Fibroblast of pulmonary artery (primary cell): ENCODE data around the gene VSIG4.

Experiments
- DNase-seq: peaks from one replicate; pipeline ENCODE4 v3.0.0-alpha.2; 2010; ENCODE audit warnings: low read depth
- H3K4me3 ChIP-seq: replicated peaks from 2 replicates; pipeline ENCODE4 v1.5.1; 2011; ENCODE audit warnings: low read depth, mild to moderate bottlenecking, control low read depth, low read length, moderate library complexity
- CTCF ChIP-seq: IDR thresholded peaks from 2 replicates; pipeline ENCODE4 v1.5.1; 2011; ENCODE audit warnings: mild to moderate bottlenecking, control low read depth, low read length, inconsistent platforms; ENCODE audit errors: missing control alignments

Gene VSIG4

GRCh38 chrX:66024570-66024969 is 15.3 kb downstream of the VSIG4 start:
- no peak overlapping the region for H3K4me3 ChIP-seq
- DNase-seq = no peak
- no peak for TF ChIP-seq CTCF

GRCh38 chrX:66024092-66024467 is 15.8 kb downstream of the VSIG4 start:
- no peak for DNase-seq
- H3K4me3 ChIP-seq = no peak overlapping the region
- no peak for TF ChIP-seq CTCF

- DNase-seq = no peak
- no peak overlapping the region for H3K4me3 ChIP-seq
- TF ChIP-seq CTCF = no peak
Measured at GRCh38 chrX:66023385-66024091, 16.3 kb downstream of the VSIG4 start.

- TF ChIP-seq CTCF = peak; percentile 10
- H3K4me3 ChIP-seq = no peak overlapping the region
- no peak for DNase-seq
Measured at GRCh38 chrX:66022632-66023384, 17.1 kb downstream of the VSIG4 start.

- no peak for TF ChIP-seq CTCF
- no peak for DNase-seq
- H3K4me3 ChIP-seq = no peak overlapping the region
Measured at GRCh38 chrX:66021765-66022631, 17.9 kb downstream of the VSIG4 start.

GRCh38 chrX:66021401-66021764 is 18.5 kb downstream of the VSIG4 start:
- no peak for DNase-seq
- TF ChIP-seq CTCF = no peak
- no peak overlapping the region for H3K4me3 ChIP-seq
